Psoas muscle (tissue), 8 donors: ENCODE results near the gene AVPR2. TPM values are rescaled to one million over a fixed set of nuclear protein-coding genes. Genes with fewer than 3 reads are reported as not detected.
A peak's percentile ranks its signal among the peaks of the same experiment; 100 is the strongest.

Source experiments
- ATAC-seq, 4 donors: fragments of 200-7000 bp; cut with Tn5 transposase; one replicate each; pipeline ENCODE4 v1.9.1; 2020; ENCODE audit warnings: moderate library complexity in 3 of 4, mild to moderate bottlenecking in 2 of 4
- DNase-seq, 2 donors: peaks; one replicate each; pipeline ENCODE4 v3.0.0-alpha.2; 2020
- H3K27ac ChIP-seq: fragments of 200-600 bp; one replicate; pipeline ENCODE4 v1.8.0; 2022
- H3K27me3 ChIP-seq, 3 donors: fragments of 200-600 bp in 1 of 3; one replicate each; pipeline versions ENCODE4 v1.6.1 to v1.8.0; 2013 to 2022; ENCODE audit warnings: low read length in 2 of 3, mild to moderate bottlenecking in 2 of 3, moderate library complexity in 1 of 3; ENCODE audit not compliant: insufficient read depth in 3 of 3
- H3K36me3 ChIP-seq, 2 donors: fragments of 200-600 bp in 1 of 2; one replicate each; pipeline versions ENCODE4 v1.6.1 to v1.8.0; 2013 to 2022; ENCODE audit warnings: low read depth in 1 of 2, mild to moderate bottlenecking in 1 of 2, moderate library complexity in 1 of 2; ENCODE audit not compliant: insufficient read depth in 1 of 2
- H3K4me1 ChIP-seq: fragments of 200-600 bp; one replicate; pipeline ENCODE4 v1.8.0; 2022
- H3K4me3 ChIP-seq: fragments of 200-600 bp; one replicate; pipeline ENCODE4 v1.8.0; 2022; ENCODE audit warnings: mild to moderate bottlenecking
- H3K9me3 ChIP-seq: fragments of 200-600 bp; one replicate; pipeline ENCODE4 v1.8.0; 2022
- WGBS, 3 donors: extraction: QIAGEN DNeasy Blood & Tissue Kit; methylation state at CpG; one replicate each; pipeline versions ENCODE4 v1.1.6 to v1.1.7; 2013; 5-methylcytosine and 5-hydroxymethylcytosine counted together
- intact Hi-C, 2 donors: fragments of 100-400 bp; cut with DNase I; formaldehyde crosslinking; loops; one replicate each; pipeline versions ENCODE4 v1.11.0 to v1.14.2; 2022
- polyA plus RNA-seq, 3 donors: library from polyadenylated mRNA; stranded (reverse); fragments of 200-250 nt; gene quantifications; one replicate each; pipeline ENCODE4 v1.2.3, GENCODE V29; 2013
- total RNA-seq, 4 donors: library from RNA; stranded (reverse); fragmentation: NEBNext Ultra II Directional in 2 of 4; extraction: Animal tissue kit (Norgen Biotek cat#: 25700) in 2 of 4; gene quantifications; one replicate each; pipeline versions ENCODE4 v1.2.1 to v1.2.4, GENCODE V29; 2021 to 2023
- TF ChIP-seq, protein P1 (sequence below): fragments of 200-600 bp; IDR thresholded peaks from one replicate; pipeline ENCODE4 v1.8.0; 2022; ENCODE audit warnings: antibody characterized with exemption
- donor health status: healthy with polysubstance abuse.
- donor health status: DM: no; HTN: no; CAD: no; lungs with moderate emphysema.
- donor health status: Bipolar disorder and iron deficiency.
- donor health status: healthy.
- donor health status: DM: yes; HTN: yes; CAD: no.
- donor health status: DM: no; HTN: no; CAD: no.
- donor health status: DM: no; HTN: no; CAD: no.
- donor health status: DM: yes; HTN: yes; CAD: no.

The AVPR2 gene
- total and polyA plus RNA-seq, 7 donors = 1.3 to 4.8 (median 2.1) TPM

- WGBS, 3 donors = 89 to 93% (median 90%) methylated on average over 11 to 13 of the region's 13 CpGs
- Histone ChIP-seq H3K27me3 (no peaks in the 10 kb centered on the region), H3K4me1 (peaks cover 34% of the 10 kb centered on the region), H3K36me3 (peaks cover 3 to 48% of the 10 kb centered on the region in 2 donors), H3K27ac (no peak overlapping the region), H3K4me3 (no peak overlapping the region), H3K9me3 (no peaks in the 10 kb centered on the region)
- intact Hi-C loops = no loop called here
- DNase-seq = no peak
- no peak for ATAC-seq
- TF ChIP-seq, protein P1, sequence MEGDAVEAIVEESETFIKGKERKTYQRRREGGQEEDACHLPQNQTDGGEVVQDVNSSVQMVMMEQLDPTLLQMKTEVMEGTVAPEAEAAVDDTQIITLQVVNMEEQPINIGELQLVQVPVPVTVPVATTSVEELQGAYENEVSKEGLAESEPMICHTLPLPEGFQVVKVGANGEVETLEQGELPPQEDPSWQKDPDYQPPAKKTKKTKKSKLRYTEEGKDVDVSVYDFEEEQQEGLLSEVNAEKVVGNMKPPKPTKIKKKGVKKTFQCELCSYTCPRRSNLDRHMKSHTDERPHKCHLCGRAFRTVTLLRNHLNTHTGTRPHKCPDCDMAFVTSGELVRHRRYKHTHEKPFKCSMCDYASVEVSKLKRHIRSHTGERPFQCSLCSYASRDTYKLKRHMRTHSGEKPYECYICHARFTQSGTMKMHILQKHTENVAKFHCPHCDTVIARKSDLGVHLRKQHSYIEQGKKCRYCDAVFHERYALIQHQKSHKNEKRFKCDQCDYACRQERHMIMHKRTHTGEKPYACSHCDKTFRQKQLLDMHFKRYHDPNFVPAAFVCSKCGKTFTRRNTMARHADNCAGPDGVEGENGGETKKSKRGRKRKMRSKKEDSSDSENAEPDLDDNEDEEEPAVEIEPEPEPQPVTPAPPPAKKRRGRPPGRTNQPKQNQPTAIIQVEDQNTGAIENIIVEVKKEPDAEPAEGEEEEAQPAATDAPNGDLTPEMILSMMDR = no peak
These were observed 27.3 kb downstream of the AVPR2 start for GRCh38 chrX:153931748-153932147.

DNA sequence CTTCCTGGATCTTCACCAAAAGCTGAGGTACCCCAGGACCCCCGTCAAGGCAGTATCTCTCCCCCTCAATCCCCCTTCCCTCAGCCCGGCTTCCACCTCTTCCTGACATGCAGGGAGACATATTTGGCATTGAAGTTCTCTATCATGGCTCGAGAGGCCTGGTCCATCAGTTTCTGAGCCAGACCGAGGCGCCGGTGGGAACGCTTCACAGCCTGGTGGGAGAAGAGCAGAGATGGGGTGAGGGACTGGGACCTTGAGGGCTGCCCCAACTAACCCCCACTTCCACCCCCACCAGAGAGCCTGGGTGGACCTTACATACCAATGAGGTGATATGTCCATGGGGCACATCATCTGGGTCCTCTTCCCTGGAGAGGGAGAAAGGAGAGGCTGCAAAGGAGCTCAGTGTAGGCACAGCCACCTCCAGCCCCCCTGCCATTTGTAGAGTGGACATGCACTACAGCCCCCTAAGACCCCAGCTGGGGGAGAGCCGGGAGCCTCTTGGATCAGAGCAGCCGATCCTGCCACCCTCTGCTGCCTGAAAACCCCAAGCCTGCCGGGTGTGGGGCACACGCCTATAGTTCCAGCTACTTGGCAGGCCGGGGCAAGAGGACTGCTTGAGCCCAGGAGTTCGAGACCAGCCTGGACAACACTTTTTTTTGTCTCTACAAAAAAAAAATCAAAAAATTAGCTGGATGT is 27.9 kb downstream of the AVPR2 start:
- Histone ChIP-seq H3K4me3 (no peak overlapping the region), H3K36me3 (peaks cover 3 to 48% of the 10 kb centered on the region in 2 donors), H3K4me1 (peaks cover 28% of the 10 kb centered on the region), H3K27ac (no peak overlapping the region), H3K27me3 (no peaks in the 10 kb centered on the region), H3K9me3 (no peaks in the 10 kb centered on the region)
- no peak for ATAC-seq
- 89 to 93% (median 92%) methylated on average over 11 to 13 of the region's 13 CpGs for WGBS, 3 donors
- DNase-seq = no peak
- intact Hi-C loops = no loop called here
- TF ChIP-seq, protein P1 = no peak

DNA sequence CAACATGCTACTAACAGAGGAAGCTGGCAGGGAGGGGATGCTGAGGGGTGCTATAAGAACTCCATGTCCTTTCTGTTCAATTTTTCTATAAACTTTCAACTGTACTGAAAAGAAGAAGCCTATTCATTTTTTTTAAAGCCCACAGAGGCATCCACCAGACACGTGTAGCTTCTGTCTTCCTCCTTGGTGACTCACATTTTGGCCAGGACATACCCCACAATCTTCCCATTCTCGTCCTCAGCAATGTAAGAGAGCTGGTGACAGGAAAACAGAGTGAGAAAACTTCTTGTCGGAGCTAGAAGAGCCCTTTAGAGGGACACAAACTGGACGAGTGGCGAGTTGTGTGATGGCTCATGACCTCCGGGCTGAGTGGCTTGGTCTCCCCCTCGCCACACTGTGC is 29.3 kb downstream of the AVPR2 start:
- 31 to 48% (median 34%) methylated on average over 7 of the region's 7 CpGs for WGBS, 3 donors
- Histone ChIP-seq H3K27me3 (no peaks in the 10 kb centered on the region), H3K4me1 (peaks cover 21% of the 10 kb centered on the region), H3K4me3 (peak overlapping the region; percentile 80), H3K9me3 (no peaks in the 10 kb centered on the region), H3K27ac (peak overlapping the region; percentile 81), H3K36me3 (peaks cover 3 to 48% of the 10 kb centered on the region in 2 donors)
- no peak for ATAC-seq
- no peak for DNase-seq
- intact Hi-C loops = no loop called here
- TF ChIP-seq, protein P1 = no peak

- Histone ChIP-seq H3K9me3 (no peaks in the 10 kb centered on the region), H3K4me3 (peak overlapping the region; percentile 80), H3K4me1 (peaks cover 16% of the 10 kb centered on the region), H3K27me3 (no peaks in the 10 kb centered on the region), H3K27ac (peak overlapping the region; percentile 81), H3K36me3 (peaks cover 3 to 46% of the 10 kb centered on the region in 2 donors)
- TF ChIP-seq, protein P1 = no peak
- ATAC-seq (peak in 3 of 4 donors; percentile 1 to 55 (median 9)), DNase-seq (no peak)
- 2 to 16% (median 4%) methylated on average over 11 to 33 of the region's 33 CpGs for WGBS, 3 donors
- intact Hi-C loops = no loop called here
These were observed 29.8 kb downstream of the AVPR2 start for GRCh38 chrX:153934148-153934761.
